IMR-90 (cell line): ENCODE measurements around the gene TET1. TPM values are rescaled to one million over a fixed set of nuclear protein-coding genes. Genes with fewer than 3 reads are reported as not detected.
"Not testable (repeated sequence)": the region's sequence is repeated elsewhere in the genome, so short reads cannot be mapped to it uniquely, and the experiment has no call there.

Experiments
- ATAC-seq: fragments of 200-7000 bp; cut with Tn5 transposase; 2 replicates; pipeline ENCODE4 v1.9.1; 2020; ENCODE audit warnings: low read depth, mild to moderate bottlenecking, moderate library complexity
- BruUV-seq: library from RNA; stranded (reverse); fragments of 400-500 nt; replicated peaks from 2 replicates; lab custom pipeline; 2021; lab: Mats Ljungman, UMichigan
- CTCF ChIA-PET: fragments of 300-600 bp; formaldehyde crosslinking; extraction: SDS; loops from one replicate; lab custom pipeline; 2021; ENCODE audit warnings: antibody characterized with exemption; lab: Yijun Ruan, JAX
- POLR2A ChIA-PET: fragments of 300-600 bp; sonication (Branson Sonifier 250); formaldehyde crosslinking; loops from one replicate; lab custom pipeline; 2022; ENCODE audit warnings: antibody characterized with exemption; ENCODE audit not compliant: unreplicated experiment; lab: Charles Lee
- DNase-seq: peaks from one replicate; pipeline ENCODE4 v3.0.0; 2013
- H2AFZ ChIP-seq: replicated peaks from 2 replicates; pipeline ENCODE3; 2013; ENCODE audit warnings: low read length, mild to moderate bottlenecking; ENCODE audit not compliant: poor library complexity
- H2AK5ac ChIP-seq: 2 replicates; pipeline ENCODE4 v1.6.1; 2013; ENCODE audit warnings: low read depth, low read length, inconsistent platforms
- H2AK9ac ChIP-seq: replicated peaks from 2 replicates; pipeline ENCODE3; 2013; ENCODE audit warnings: mild to moderate bottlenecking, low read depth, low read length, moderate library complexity; ENCODE audit not compliant: poor library complexity
- H2BK120ac ChIP-seq: 2 replicates; pipeline ENCODE4 v1.6.1; 2013; ENCODE audit warnings: low read depth, low read length, inconsistent platforms
- H2BK15ac ChIP-seq: 3 replicates; pipeline ENCODE4 v1.6.1; 2013; ENCODE audit warnings: low read depth, low read length, inconsistent platforms
- H2BK20ac ChIP-seq: 2 replicates; pipeline ENCODE4 v1.6.1; 2013; ENCODE audit warnings: low read depth, mild to moderate bottlenecking, inconsistent platforms, low read length, moderate library complexity
- H2BK5ac ChIP-seq: 2 replicates; pipeline ENCODE4 v1.6.1; 2013; ENCODE audit warnings: mild to moderate bottlenecking, low read depth, low read length, inconsistent platforms; ENCODE audit not compliant: poor library complexity, severe bottlenecking
- H3K14ac ChIP-seq: replicated peaks from 2 replicates; pipeline ENCODE4 v1.6.1; 2013; ENCODE audit warnings: low read depth, low read length, inconsistent platforms
- H3K18ac ChIP-seq: 2 replicates; pipeline ENCODE4 v1.6.1; 2013; ENCODE audit warnings: low read depth, low read length, control low read depth
- H3K23ac ChIP-seq: 2 replicates; pipeline ENCODE4 v1.6.1; 2013; ENCODE audit warnings: low read depth, low read length, inconsistent platforms
- H3K27ac ChIP-seq: 2 replicates; pipeline ENCODE4 v1.5.1; 2013; ENCODE audit warnings: mild to moderate bottlenecking, control low read depth, low read length; ENCODE audit not compliant: insufficient read depth
- H3K27me3 ChIP-seq: 2 replicates; pipeline ENCODE4 v1.6.1; 2013; ENCODE audit warnings: low read length; ENCODE audit not compliant: control insufficient read depth, insufficient read depth
- H3K36me3 ChIP-seq: 2 replicates; pipeline ENCODE4 v1.6.1; 2013; ENCODE audit warnings: low read length, mixed read lengths; ENCODE audit not compliant: control insufficient read depth, insufficient read depth
- H3K4ac ChIP-seq: 2 replicates; pipeline ENCODE4 v1.6.1; 2013; ENCODE audit warnings: low read depth, low read length, inconsistent platforms
- H3K4me1 ChIP-seq: 2 replicates; pipeline ENCODE4 v1.6.1; 2013; ENCODE audit warnings: low read length, mixed read lengths; ENCODE audit not compliant: control insufficient read depth, insufficient read depth
- H3K4me2 ChIP-seq: 2 replicates; pipeline ENCODE4 v1.6.1; 2013; ENCODE audit warnings: low read depth, mild to moderate bottlenecking, control low read depth, low read length, moderate library complexity
- H3K4me3 ChIP-seq: 2 replicates; pipeline ENCODE4 v1.5.1; 2013; ENCODE audit warnings: low read depth, mild to moderate bottlenecking, control low read depth, low read length, moderate library complexity; ENCODE audit not compliant: insufficient read depth
- H3K56ac ChIP-seq: 2 replicates; pipeline ENCODE4 v1.6.1; 2013; ENCODE audit warnings: low read length, inconsistent platforms; ENCODE audit not compliant: insufficient read depth; ENCODE audit errors: extremely low read depth
- H3K79me1 ChIP-seq, 2 experiments: 2 replicates each; pipeline ENCODE4 v1.6.1; 2013; ENCODE audit warnings: low read length in 2 of 2, inconsistent platforms in 1 of 2, low read depth in 1 of 2
- H3K9ac ChIP-seq: 2 replicates; pipeline ENCODE4 v1.6.1; 2013; ENCODE audit warnings: low read depth, low read length, control low read depth
- H3K9me1 ChIP-seq: 2 replicates; pipeline ENCODE4 v1.6.1; 2013; ENCODE audit warnings: low read length, inconsistent platforms; ENCODE audit not compliant: insufficient read depth
- H3K9me3 ChIP-seq: 2 replicates; pipeline ENCODE4 v1.6.1; 2013; ENCODE audit warnings: low read length; ENCODE audit not compliant: control insufficient read depth, insufficient read depth
- H4K20me1 ChIP-seq: 2 replicates; pipeline ENCODE4 v1.6.1; 2013; ENCODE audit warnings: low read length, inconsistent platforms; ENCODE audit not compliant: insufficient read depth
- H4K5ac ChIP-seq: 2 replicates; pipeline ENCODE4 v1.6.1; 2013; ENCODE audit warnings: mild to moderate bottlenecking, low read depth, low read length, control low read depth
- H4K8ac ChIP-seq, 2 experiments: 2 replicates each; pipeline ENCODE4 v1.6.1; 2013; ENCODE audit warnings: low read depth in 2 of 2, low read length in 2 of 2, control low read depth in 1 of 2, inconsistent platforms in 1 of 2
- H4K91ac ChIP-seq: 2 replicates; pipeline ENCODE4 v1.6.1; 2013; ENCODE audit warnings: low read depth, low read length, inconsistent platforms; ENCODE audit not compliant: insufficient read depth
- WGBS, 2 experiments: methylation state at CpG; one replicate each; pipeline versions ENCODE4 v1.1.5 to v1.1.7; 2013; ENCODE audit warnings: missing lambda C conversion rate in 2 of 2; ENCODE audit not compliant: insufficient read length in 1 of 2; ENCODE audit errors: extremely low coverage in 2 of 2; 5-methylcytosine and 5-hydroxymethylcytosine counted together
- dilution Hi-C: fragments of 300-500 bp; cut with HindIII; formaldehyde crosslinking; loops from one replicate; pipeline ENCODE4 v1.14.3; 2018; ENCODE audit warnings: low sequenced_read_pairs; ENCODE audit not compliant: unreplicated experiment
- in situ Hi-C: fragments of 300-500 bp; cut with MboI; formaldehyde crosslinking; loops from 3 replicates; pipeline ENCODE4 v1.14.3; 2019; ENCODE audit warnings: low sequenced_read_pairs, inconsistent platforms, mixed read lengths
- intact Hi-C: fragments of 100-400 bp; cut with micrococcal nuclease; formaldehyde crosslinking; loops from 2 replicates; pipeline ENCODE4 v1.10.0; 2022
- polyA plus RNA-seq, 3 experiments: library from polyadenylated mRNA; depleted of rRNA; stranded (reverse); fragments of >200 nt; gene quantifications; 2 replicates each; pipeline ENCODE4 v1.2.3, GENCODE V29; 2012; ENCODE audit warnings: low replicate concordance in 1 of 3
- total RNA-seq: library from RNA; depleted of rRNA; stranded (reverse); fragments of >200 nt; gene quantifications from 2 replicates; pipeline ENCODE4 v1.2.3, GENCODE V29; 2012

Gene TET1
- total and polyA plus RNA-seq, 2 of the 4 experiments (the other 2 are of a cell fraction), result 1.0 to 4.3 TPM

- H2BK120ac ChIP-seq, H3K27ac ChIP-seq, H3K27me3 ChIP-seq, H3K4ac ChIP-seq, CTCF ChIA-PET, H2BK15ac ChIP-seq, dilution Hi-C loops, H3K9me3 ChIP-seq, H4K20me1 ChIP-seq, H4K5ac ChIP-seq, H3K4me2 ChIP-seq, H2BK20ac ChIP-seq, intact Hi-C loops, H2AK9ac ChIP-seq, POLR2A ChIA-PET, H4K91ac ChIP-seq, H4K8ac ChIP-seq, H3K4me1 ChIP-seq, H2AK5ac ChIP-seq, H3K9ac ChIP-seq, H3K56ac ChIP-seq, H2AFZ ChIP-seq, H3K14ac ChIP-seq, BruUV-seq, H3K4me3 ChIP-seq, H3K36me3 ChIP-seq, in situ Hi-C loops, H3K9me1 ChIP-seq, DNase-seq, ATAC-seq, H2BK5ac ChIP-seq, H3K23ac ChIP-seq, H3K18ac ChIP-seq: not testable (repeated sequence)
- WGBS, 2 experiments, result no CpG with 5 or more reads among the region's 2 CpGs
- H3K79me1 ChIP-seq, result peaks cover 0 to 41% of the 10 kb centered on the region in 2 experiments; a peak in 2 of 4 replicates
Measured at GRCh38 chr10:68516216-68516615, 43.9 kb upstream of the TET1 start.
